H1 (cell line): Measurements from ENCODE around the gene AGFG2. TPM values are rescaled to one million over a fixed set of nuclear protein-coding genes. Genes with fewer than 3 reads are reported as not detected.
A peak's percentile ranks its signal among the peaks of the same experiment; 100 is the strongest.

ENCODE experiments used
- CTCF ChIA-PET: fragments of 300-600 bp; sonication (Branson Sonifier 250); formaldehyde crosslinking; loops from one replicate; lab custom pipeline; 2021; ENCODE audit not compliant: partially characterized antibody; lab: Charles Lee
- POLR2A ChIA-PET: fragments of 300-600 bp; sonication (Branson Sonifier 250); formaldehyde crosslinking; loops from one replicate; lab custom pipeline; 2021; ENCODE audit warnings: inconsistent platforms; ENCODE audit not compliant: partially characterized antibody; lab: Charles Lee
- DNase-seq, 2 experiments: peaks; one replicate each; pipeline versions ENCODE4 v3.0.0 to v3.0.0-alpha.2; 2010 to 2022; ENCODE audit warnings: low spot score in 2 of 2, low read depth in 1 of 2, mixed read lengths in 1 of 2
- FAIRE-seq: peaks from 2 replicates; lab custom pipeline; 2011; peaks lifted over from hg19 to GRCh38; lab: Jason Lieb, UNC
- H2AFZ ChIP-seq: 2 replicates; pipeline ENCODE4 v1.8.1; 2012; ENCODE audit warnings: low read length, inconsistent platforms
- H2AK5ac ChIP-seq: 2 replicates; pipeline ENCODE4 v1.6.1; 2013; ENCODE audit warnings: low read depth, low read length
- H2BK120ac ChIP-seq: replicated peaks from 2 replicates; pipeline ENCODE3; 2013; ENCODE audit warnings: low read depth, low read length, inconsistent platforms
- H2BK12ac ChIP-seq: 2 replicates; pipeline ENCODE4 v1.6.1; 2013; ENCODE audit warnings: low read depth, low read length
- H2BK15ac ChIP-seq: 2 replicates; pipeline ENCODE4 v1.6.1; 2013; ENCODE audit warnings: low read length
- H2BK20ac ChIP-seq: 2 replicates; pipeline ENCODE4 v1.6.1; 2013; ENCODE audit warnings: low read length
- H2BK5ac ChIP-seq: 2 replicates; pipeline ENCODE4 v1.6.1; 2013; ENCODE audit warnings: low read depth, low read length
- H3K14ac ChIP-seq: 2 replicates; pipeline ENCODE4 v1.6.1; 2013; ENCODE audit warnings: inconsistent platforms; ENCODE audit not compliant: insufficient read length
- H3K18ac ChIP-seq: 2 replicates; pipeline ENCODE4 v1.6.1; 2013; ENCODE audit warnings: low read length; ENCODE audit errors: extremely low read depth
- H3K23ac ChIP-seq: 2 replicates; pipeline ENCODE4 v1.6.1; 2013; ENCODE audit warnings: inconsistent platforms; ENCODE audit not compliant: insufficient read length
- H3K23me2 ChIP-seq: 2 replicates; pipeline ENCODE4 v1.6.1; 2013; ENCODE audit warnings: low read depth, low read length
- H3K27ac ChIP-seq: 2 replicates; pipeline ENCODE4 v1.6.1; 2011; ENCODE audit warnings: low read depth, low read length, inconsistent platforms
- H3K27me3 ChIP-seq, 4 experiments: replicated peaks in 1 of 4; 1 replicate in 1 of 4; 2 replicates in 3 of 4; pipeline versions ENCODE4 v1.6.1 to v1.8.1; 2011 to 2013; ENCODE audit warnings: low read length in 3 of 4, mild to moderate bottlenecking in 3 of 4, inconsistent platforms in 2 of 4, mixed read lengths in 2 of 4, moderate library complexity in 1 of 4; ENCODE audit not compliant: control insufficient read depth in 3 of 4, insufficient read depth in 3 of 4; ENCODE audit errors: extremely low read depth in 1 of 4
- H3K36me3 ChIP-seq, 4 experiments: 2 replicates each; pipeline versions ENCODE4 v1.6.1 to v1.8.1; 2011 to 2013; ENCODE audit warnings: mild to moderate bottlenecking in 4 of 4, low read length in 3 of 4, moderate library complexity in 2 of 4, control low read depth in 1 of 4, inconsistent platforms in 1 of 4; ENCODE audit not compliant: insufficient read depth in 4 of 4, control insufficient read depth in 2 of 4
- H3K4ac ChIP-seq: replicated peaks from 2 replicates; pipeline ENCODE3; 2013; ENCODE audit warnings: low read length, low read depth, mixed read lengths, inconsistent platforms; ENCODE audit not compliant: insufficient read length
- H3K4me1 ChIP-seq, 4 experiments: replicated peaks in 1 of 4; 1 replicate in 1 of 4; 2 replicates in 3 of 4; pipeline versions ENCODE4 v1.6.1 to v1.8.1; 2011 to 2013; ENCODE audit warnings: low read length in 3 of 4, inconsistent platforms in 2 of 4, mixed read lengths in 1 of 4; ENCODE audit not compliant: insufficient read depth in 4 of 4, control insufficient read depth in 3 of 4
- H3K4me2 ChIP-seq, 2 experiments: 2 replicates each; pipeline versions ENCODE4 v1.6.1 to v1.8.1; 2011 to 2013; ENCODE audit warnings: low read depth in 2 of 2, low read length in 2 of 2, control low read depth in 1 of 2, inconsistent platforms in 1 of 2, mild to moderate bottlenecking in 1 of 2; ENCODE audit not compliant: insufficient read depth in 1 of 2
- H3K4me3 ChIP-seq, 4 experiments: fragments of 200-600, 300-600 bp in 1 of 4; sonication (generic), shearing (Covaris generic), sonication (Bioruptor Twin) in 1 of 4; 2 replicates each; pipeline versions ENCODE4 v1.5.1 to v1.8.1; 2011 to 2016; ENCODE audit warnings: low read length in 4 of 4, low read depth in 3 of 4, control low read depth in 2 of 4, inconsistent platforms in 2 of 4, mild to moderate bottlenecking in 2 of 4, mixed read lengths in 1 of 4, moderate library complexity in 1 of 4; ENCODE audit not compliant: insufficient read depth in 2 of 4; ENCODE audit errors: extremely low read depth in 1 of 4
- H3K56ac ChIP-seq: replicated peaks from 2 replicates; pipeline ENCODE3; 2013; ENCODE audit warnings: low read depth, mild to moderate bottlenecking, mixed read lengths, low read length, inconsistent platforms; ENCODE audit not compliant: insufficient read length
- H3K79me1 ChIP-seq: 2 replicates; pipeline ENCODE4 v1.6.1; 2013; ENCODE audit warnings: low read depth, low read length, control low read depth
- H3K79me2 ChIP-seq, 2 experiments: 2 replicates each; pipeline versions ENCODE4 v1.6.1 to v1.8.1; 2012 to 2013; ENCODE audit warnings: low read length in 2 of 2, mild to moderate bottlenecking in 2 of 2, inconsistent platforms in 1 of 2; ENCODE audit not compliant: insufficient read depth in 2 of 2, control insufficient read depth in 1 of 2
- H3K9ac ChIP-seq, 4 experiments: replicated peaks in 1 of 4; 1 replicate in 1 of 4; 2 replicates in 3 of 4; pipeline versions ENCODE4 v1.6.1 to v1.8.1; 2011 to 2013; ENCODE audit warnings: low read depth in 3 of 4, low read length in 3 of 4, control low read depth in 2 of 4, mild to moderate bottlenecking in 2 of 4, moderate library complexity in 2 of 4, inconsistent platforms in 1 of 4; ENCODE audit errors: extremely low read depth in 1 of 4
- H3K9me3 ChIP-seq, 2 experiments: 2 replicates each; pipeline versions ENCODE4 v1.6.1 to v1.8.1; 2012 to 2013; ENCODE audit warnings: mild to moderate bottlenecking in 2 of 2, moderate library complexity in 2 of 2, control low read depth in 1 of 2, inconsistent platforms in 1 of 2, low read depth in 1 of 2, low read length in 1 of 2, mixed read lengths in 1 of 2; ENCODE audit not compliant: insufficient read depth in 2 of 2
- H4K20me1 ChIP-seq, 2 experiments: replicated peaks in 1 of 2; 2 replicates each; pipeline versions ENCODE3 to v1.8.1; 2011 to 2013; ENCODE audit warnings: inconsistent platforms in 2 of 2, low read length in 2 of 2, mild to moderate bottlenecking in 1 of 2; ENCODE audit not compliant: insufficient read depth in 2 of 2, control insufficient read depth in 1 of 2
- H4K5ac ChIP-seq: 2 replicates; pipeline ENCODE4 v1.6.1; 2013; ENCODE audit warnings: low read length, low read depth, mixed read lengths, inconsistent platforms; ENCODE audit not compliant: insufficient read length
- H4K8ac ChIP-seq: 2 replicates; pipeline ENCODE4 v1.8.0; 2013; ENCODE audit warnings: mild to moderate bottlenecking, moderate library complexity, low read length, inconsistent platforms; ENCODE audit not compliant: insufficient read depth; ENCODE audit errors: extremely low read depth
- H4K91ac ChIP-seq: replicated peaks from 2 replicates; pipeline ENCODE3; 2013; ENCODE audit warnings: low read length, mixed read lengths, inconsistent platforms; ENCODE audit not compliant: insufficient read length
- BCL11A ChIP-seq, 2 experiments: IDR thresholded peaks; one replicate each; pipeline ENCODE4 v1.6.1; 2011; ENCODE audit warnings: low read depth in 2 of 2, low read length in 2 of 2, mild to moderate bottlenecking in 2 of 2
- CBX8 ChIP-seq: fragments of 300-800, 300-1000 bp; sonication (generic); IDR thresholded peaks from 2 replicates; pipeline ENCODE4 v1.7.1; 2016; ENCODE audit warnings: low read depth, low read length, borderline replicate concordance
- EGR1 ChIP-seq: IDR thresholded peaks from 2 replicates; pipeline ENCODE4 v1.6.1; 2011; ENCODE audit warnings: low read depth, low read length, borderline replicate concordance
- RNF2 ChIP-seq: fragments of 200-900, 300-1000 bp; sonication (generic); IDR thresholded peaks from 2 replicates; pipeline ENCODE4 v1.7.1; 2016; ENCODE audit warnings: borderline replicate concordance, low read depth, mild to moderate bottlenecking, antibody characterized with exemption, low read length; ENCODE audit not compliant: poor library complexity, severe bottlenecking; ENCODE audit errors: missing control alignments
- RXRA ChIP-seq: IDR thresholded peaks from 2 replicates; pipeline ENCODE4 v1.6.1; 2011; ENCODE audit warnings: low read depth, mild to moderate bottlenecking, low read length, moderate library complexity; ENCODE audit not compliant: insufficient read depth
- SIN3A ChIP-seq, 2 experiments: IDR thresholded peaks in 1 of 2; conservative IDR thresholded peaks in 1 of 2; 2 replicates each; pipeline ENCODE4 v1.6.1; 2011 to 2012; ENCODE audit warnings: low read length in 2 of 2, improper control_type of control experiment in 1 of 2, low read depth in 1 of 2, mild to moderate bottlenecking in 1 of 2
- WGBS, 2 experiments: shearing (Covaris generic) in 1 of 2; methylation state at CpG; one replicate each; pipeline versions ENCODE4 v1.1.6 to v1.1.7; 2013 to 2015; ENCODE audit warnings: low lambda C conversion rate in 2 of 2, mixed read lengths in 2 of 2, inconsistent platforms in 1 of 2, low coverage in 1 of 2, missing lambda C conversion rate in 1 of 2; ENCODE audit not compliant: insufficient replicate concordance in 2 of 2, insufficient coverage in 1 of 2, insufficient read length in 1 of 2; ENCODE audit errors: extremely low coverage in 1 of 2, missing lambda C conversion rate in 1 of 2; 5-methylcytosine and 5-hydroxymethylcytosine counted together
- polyA plus RNA-seq, 7 experiments: library from polyadenylated mRNA; depleted of rRNA in 3 of 7; stranded (reverse) in 5 of 7; unstranded in 2 of 7; fragments of >200 nt in 5 of 7; fragments of 200-250 nt in 2 of 7; gene quantifications; 1 replicate in 5 of 7; 2 replicates in 1 of 7; 4 replicates in 1 of 7; pipeline versions ENCODE4 v1.2.1 to v1.2.3, GENCODE V29; 2011 to 2013; ENCODE audit warnings: missing spikeins in 2 of 7, mixed read lengths in 2 of 7
- total RNA-seq: library from RNA; stranded (reverse); fragmentation: NEBNext Ultra II Directional; extraction: Animal tissue kit (Norgen Biotek cat#: 25700); gene quantifications from 2 replicates; pipeline ENCODE4 v1.2.1, GENCODE V29; 2021
- TF ChIP-seq, protein P1 (sequence below): IDR thresholded peaks from 2 replicates; pipeline ENCODE4 v1.6.1; 2011; ENCODE audit warnings: low read depth, mild to moderate bottlenecking, low read length; ENCODE audit not compliant: insufficient read depth
- TF ChIP-seq, protein P2 (sequence below): IDR thresholded peaks from 2 replicates; pipeline ENCODE4 v1.6.1; 2012; ENCODE audit warnings: inconsistent platforms

The AGFG2 gene
- total and polyA plus RNA-seq, 2 of the 8 experiments (the other 6 are each of a cell fraction or from before 2014, with no cell fraction given), result 7.6 to 11.2 TPM

DNA sequence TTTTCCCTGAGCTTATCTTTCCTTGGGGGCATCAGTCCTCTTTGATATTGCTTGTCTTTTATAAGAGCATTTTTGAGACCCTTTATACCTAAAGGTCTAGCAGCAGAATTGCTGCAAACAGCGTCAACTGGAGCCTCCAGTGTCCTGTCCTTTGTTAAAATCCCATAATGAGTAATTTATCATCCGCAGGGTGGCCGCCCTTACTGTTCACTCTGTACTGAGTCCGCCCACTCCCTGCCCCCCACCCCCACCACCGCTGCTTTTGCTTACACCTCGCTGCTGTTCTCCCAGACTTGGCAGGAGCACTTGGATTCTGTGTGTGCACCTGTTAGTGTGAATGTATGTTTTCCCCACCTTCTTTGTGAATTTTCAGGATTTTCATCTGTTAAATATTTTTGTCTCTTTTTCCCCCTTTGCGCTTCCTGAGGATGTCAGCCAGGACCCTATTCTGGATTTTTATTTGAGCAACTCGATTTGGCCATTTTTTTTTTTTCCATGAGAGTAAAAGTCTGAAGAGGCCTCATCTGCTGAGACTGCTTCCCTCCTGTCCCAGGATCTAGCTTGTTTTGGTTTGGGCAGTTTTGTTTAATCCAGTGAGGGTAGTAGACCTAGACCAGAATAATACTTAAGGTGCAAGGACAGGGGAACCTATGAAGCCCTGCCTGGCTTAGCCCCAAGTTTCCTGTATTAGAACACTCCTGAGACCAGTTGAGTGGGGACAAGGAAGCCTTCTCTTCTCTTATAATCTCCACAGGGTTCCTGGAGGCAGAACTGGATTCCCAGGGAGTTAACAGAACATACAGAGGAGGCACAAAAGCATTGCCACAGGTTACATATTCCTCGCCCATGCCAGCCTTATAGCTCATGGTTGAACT, 8.2 kb downstream of the AGFG2 start:
- peaks cover 2% of the 10 kb centered on the region; the same call in 1 of the 2 replicates for H3K79me1 ChIP-seq
- ChIA-PET POLR2A (interaction anchor here (0.6 to 2.9 kb wide), 8 partner anchors 12 to 118 kb away, joined by 3 to 10 read pairs (median 4); partner anchors contain the start of genes MEPCE, TSC22D4 and ZCWPW1), CTCF (interaction anchor here (0.6 to 26.5 kb wide), 7 partner anchors 9 to 78 kb away, joined by 3 to 341 read pairs (median 7); no protein-coding TSS in a partner anchor)
- no peak overlapping the region; a peak in 1 of 7 replicates for H3K9ac ChIP-seq
- H2BK12ac ChIP-seq, result no peak overlapping the region; the same call in 1 of the 2 replicates
- peaks cover 0 to 36% of the 10 kb centered on the region in 2 experiments; a peak in 3 of 4 replicates for H3K79me2 ChIP-seq
- no peak overlapping the region for H2BK15ac ChIP-seq
- no peaks in the 10 kb centered on the region for H3K23me2 ChIP-seq
- 0 out of 2 replicates have a peak overlapping the region, but pooled peaks have one; percentile 72 for H2AK5ac ChIP-seq
- H2BK120ac ChIP-seq, result no peak overlapping the region
- FAIRE-seq, result no peak
- no peaks in the 10 kb centered on the region for H3K9me3 ChIP-seq
- H3K4me1 ChIP-seq, result peaks cover 10 to 39% (median 23%) of the 10 kb centered on the region in 4 experiments; a peak in 6 of 7 replicates
- H3K4me3 ChIP-seq, result no peak overlapping the region
- H3K27me3 ChIP-seq, result no peaks in the 10 kb centered on the region
- H3K36me3 ChIP-seq, result peaks cover 2 to 9% (median 3%) of the 10 kb centered on the region in 4 experiments; a peak in 5 of 8 replicates
- no peak overlapping the region for H4K91ac ChIP-seq
- H3K18ac ChIP-seq, result no peak overlapping the region
- H2AFZ ChIP-seq, result no peak overlapping the region
- H3K4me2 ChIP-seq, result no peak overlapping the region
- H4K8ac ChIP-seq, result no peak overlapping the region
- no peak overlapping the region for H3K56ac ChIP-seq
- H3K4ac ChIP-seq, result no peak overlapping the region
- H3K27ac ChIP-seq, result no peak overlapping the region
- H2BK20ac ChIP-seq, result no peak overlapping the region
- H3K14ac ChIP-seq, result no peak overlapping the region
- no peak for DNase-seq
- no peak overlapping the region for H4K5ac ChIP-seq
- H4K20me1 ChIP-seq, result no peaks in the 10 kb centered on the region
- H2BK5ac ChIP-seq, result 0 out of 2 replicates have a peak overlapping the region, but pooled peaks have one; percentile 26
- H3K23ac ChIP-seq, result no peak overlapping the region
- 85% methylated on average over 8 of the region's 9 CpGs; no CpG with 5 or more reads in 1 of the 2 experiments for WGBS, 2 experiments
- TF ChIP-seq BCL11A (IDR thresholded peaks at IDR 0.05; ENCODE audit: low read depth in 2 of 2, low read length in 2 of 2) (no peak), SIN3A (conservative IDR thresholded peaks at IDR 0.05 in 1 of 2, IDR thresholded peaks at IDR 0.05 in 1 of 2; ENCODE audit: low read depth in 1 of 2, low read length in 2 of 2) (no peak), CBX8 (no peak), EGR1 (no peak), RNF2 (no peak), RXRA (no peak)
- TF ChIP-seq, protein P1, sequence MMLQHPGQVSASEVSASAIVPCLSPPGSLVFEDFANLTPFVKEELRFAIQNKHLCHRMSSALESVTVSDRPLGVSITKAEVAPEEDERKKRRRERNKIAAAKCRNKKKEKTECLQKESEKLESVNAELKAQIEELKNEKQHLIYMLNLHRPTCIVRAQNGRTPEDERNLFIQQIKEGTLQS, result no peak
- TF ChIP-seq, protein P2, sequence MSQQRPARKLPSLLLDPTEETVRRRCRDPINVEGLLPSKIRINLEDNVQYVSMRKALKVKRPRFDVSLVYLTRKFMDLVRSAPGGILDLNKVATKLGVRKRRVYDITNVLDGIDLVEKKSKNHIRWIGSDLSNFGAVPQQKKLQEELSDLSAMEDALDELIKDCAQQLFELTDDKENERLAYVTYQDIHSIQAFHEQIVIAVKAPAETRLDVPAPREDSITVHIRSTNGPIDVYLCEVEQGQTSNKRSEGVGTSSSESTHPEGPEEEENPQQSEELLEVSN, result no peak
